OCI-LY3 (cell line): ENCODE measurements around the gene MTMR10.

Experiments used
- H2AFZ ChIP-seq: fragments of 200-600, 300-600 bp; shearing (Covaris generic); 2 replicates; pipeline ENCODE4 v1.6.0; 2014; ENCODE audit warnings: antibody characterized with exemption, low read depth, low read length
- H3K27ac ChIP-seq: fragments of 200-600, 300-600 bp; sonication (generic); 2 replicates; pipeline ENCODE4 v1.5.1; 2014; ENCODE audit warnings: mild to moderate bottlenecking, low read length, moderate library complexity, mixed read lengths
- H3K27me3 ChIP-seq: fragments of 200-600, 300-600 bp; sonication (generic); 2 replicates; pipeline ENCODE4 v1.6.1; 2014; ENCODE audit warnings: low read depth, low read length, mixed read lengths
- H3K36me3 ChIP-seq: fragments of 200-600, 300-600 bp; sonication (generic); replicated peaks from 2 replicates; pipeline ENCODE3; 2014; ENCODE audit warnings: low read depth, low read length, mixed read lengths
- H3K4me1 ChIP-seq: fragments of 300-600, 200-600 bp; sonication (generic); 2 replicates; pipeline ENCODE4 v1.6.1; 2014; ENCODE audit warnings: low read length, mixed read lengths
- H3K4me2 ChIP-seq: fragments of 200-600, 300-600 bp; sonication (generic); 2 replicates; pipeline ENCODE4 v1.6.1; 2014; ENCODE audit warnings: low read length, mixed read lengths
- H3K4me3 ChIP-seq: fragments of 300-600, 200-600 bp; sonication (generic); 2 replicates; pipeline ENCODE4 v1.5.1; 2014; ENCODE audit warnings: antibody characterized with exemption, mild to moderate bottlenecking, low read length, moderate library complexity
- H3K79me2 ChIP-seq: fragments of 300-600, 200-600 bp; shearing (Covaris generic); 2 replicates; pipeline ENCODE4 v1.6.1; 2014; ENCODE audit warnings: mild to moderate bottlenecking, low read length, mixed read lengths
- H3K9ac ChIP-seq: fragments of 300-600, 200-600 bp; shearing (Covaris generic); 2 replicates; pipeline ENCODE4 v1.6.0; 2014; ENCODE audit warnings: mild to moderate bottlenecking, low read length, moderate library complexity
- H3K9me3 ChIP-seq: fragments of 200-600, 300-600 bp; shearing (Covaris generic); 2 replicates; pipeline ENCODE4 v1.6.1; 2014; ENCODE audit warnings: low read length, mixed read lengths; ENCODE audit not compliant: insufficient read depth
- H4K20me1 ChIP-seq: fragments of 200-600, 300-600 bp; sonication (generic); 2 replicates; pipeline ENCODE4 v1.6.1; 2016; ENCODE audit warnings: low read length, mixed read lengths; ENCODE audit not compliant: insufficient read depth
- CTCF ChIP-seq: fragments of 200-600, 300-600 bp; sonication (generic); IDR thresholded peaks from 2 replicates; pipeline ENCODE4 v1.5.1; 2014; ENCODE audit warnings: antibody characterized with exemption, low read length, low read depth
- EZH2phosphoT487 ChIP-seq: fragments of 200-600 bp; shearing (Covaris generic); IDR thresholded peaks from 2 replicates; pipeline ENCODE4 v1.6.1; 2018; ENCODE audit warnings: antibody characterized with exemption, mixed run types, low read depth

MTMR10 gene

GRCh38 chr15:30978328-30978727, 13.1 kb downstream of the MTMR10 start:
- TF ChIP-seq CTCF (no peak), EZH2phosphoT487 (no peak)
- Histone ChIP-seq H3K9me3 (no peaks in the 10 kb centered on the region), H3K4me3 (no peak overlapping the region), H3K27me3 (no peaks in the 10 kb centered on the region), H4K20me1 (peaks cover 24% of the 10 kb centered on the region), H2AFZ (no peak overlapping the region), H3K79me2 (peaks cover 44% of the 10 kb centered on the region), H3K9ac (no peak overlapping the region), H3K36me3 (peaks cover 48% of the 10 kb centered on the region), H3K4me1 (peaks cover 23% of the 10 kb centered on the region), H3K4me2 (no peak overlapping the region), H3K27ac (no peak overlapping the region)

GRCh38 chr15:30974112-30974511, 17.3 kb downstream of the MTMR10 start:
- TF ChIP-seq CTCF (no peak), EZH2phosphoT487 (no peak)
- Histone ChIP-seq H3K4me3 (peak overlapping the region; percentile 47), H3K27me3 (no peaks in the 10 kb centered on the region), H4K20me1 (no peaks in the 10 kb centered on the region), H3K79me2 (peaks cover 17% of the 10 kb centered on the region), H3K9ac (no peak overlapping the region), H2AFZ (no peak overlapping the region), H3K9me3 (no peaks in the 10 kb centered on the region), H3K4me1 (peaks cover 40% of the 10 kb centered on the region), H3K27ac (peak overlapping the region; percentile 80), H3K4me2 (peak overlapping the region; percentile 70), H3K36me3 (peaks cover 52% of the 10 kb centered on the region)

- peak overlapping the region; percentile 47 for H3K4me3 ChIP-seq
- no peaks in the 10 kb centered on the region for H3K27me3 ChIP-seq
- H3K4me2 ChIP-seq: peak overlapping the region; percentile 70
- H3K79me2 ChIP-seq: peaks cover 12% of the 10 kb centered on the region
- no peak for TF ChIP-seq CTCF
- TF ChIP-seq EZH2phosphoT487: no peak
- peaks cover 51% of the 10 kb centered on the region for H3K36me3 ChIP-seq
- H3K27ac ChIP-seq: peak overlapping the region; percentile 80
- no peaks in the 10 kb centered on the region for H4K20me1 ChIP-seq
- peak overlapping the region; percentile 14; the same call in 1 of the 2 replicates for H3K9ac ChIP-seq
- H2AFZ ChIP-seq: no peak overlapping the region
- no peaks in the 10 kb centered on the region for H3K9me3 ChIP-seq
- H3K4me1 ChIP-seq: peaks cover 47% of the 10 kb centered on the region
Observed at GRCh38 chr15:30973379-30973778, 18.0 kb downstream of the MTMR10 start.

- Histone ChIP-seq H3K9ac (no peak overlapping the region), H3K79me2 (peaks cover 5% of the 10 kb centered on the region), H3K4me3 (no peak overlapping the region), H3K27ac (no peak overlapping the region), H3K27me3 (no peaks in the 10 kb centered on the region), H3K36me3 (peaks cover 55% of the 10 kb centered on the region), H3K4me2 (no peak overlapping the region), H3K4me1 (peaks cover 44% of the 10 kb centered on the region), H4K20me1 (no peaks in the 10 kb centered on the region), H3K9me3 (no peaks in the 10 kb centered on the region), H2AFZ (no peak overlapping the region)
- TF ChIP-seq CTCF: no peak
- TF ChIP-seq EZH2phosphoT487: no peak
Observed at GRCh38 chr15:30969724-30970123, 21.7 kb downstream of the MTMR10 start.
